Measurements from ENCODE around the gene TWF1. TPM values are rescaled to one million over a fixed set of nuclear protein-coding genes. Genes with fewer than 3 reads are reported as not detected.

The TWF1 gene
- total RNA-seq, 4 donors from 2014 or later = 115 to 181 (median 144) TPM

GRCh38 chr12:43824207-43824775 is 18.2 kb upstream of the TWF1 start:
- no peak for DNase-seq
- TF ChIP-seq, protein P1, sequence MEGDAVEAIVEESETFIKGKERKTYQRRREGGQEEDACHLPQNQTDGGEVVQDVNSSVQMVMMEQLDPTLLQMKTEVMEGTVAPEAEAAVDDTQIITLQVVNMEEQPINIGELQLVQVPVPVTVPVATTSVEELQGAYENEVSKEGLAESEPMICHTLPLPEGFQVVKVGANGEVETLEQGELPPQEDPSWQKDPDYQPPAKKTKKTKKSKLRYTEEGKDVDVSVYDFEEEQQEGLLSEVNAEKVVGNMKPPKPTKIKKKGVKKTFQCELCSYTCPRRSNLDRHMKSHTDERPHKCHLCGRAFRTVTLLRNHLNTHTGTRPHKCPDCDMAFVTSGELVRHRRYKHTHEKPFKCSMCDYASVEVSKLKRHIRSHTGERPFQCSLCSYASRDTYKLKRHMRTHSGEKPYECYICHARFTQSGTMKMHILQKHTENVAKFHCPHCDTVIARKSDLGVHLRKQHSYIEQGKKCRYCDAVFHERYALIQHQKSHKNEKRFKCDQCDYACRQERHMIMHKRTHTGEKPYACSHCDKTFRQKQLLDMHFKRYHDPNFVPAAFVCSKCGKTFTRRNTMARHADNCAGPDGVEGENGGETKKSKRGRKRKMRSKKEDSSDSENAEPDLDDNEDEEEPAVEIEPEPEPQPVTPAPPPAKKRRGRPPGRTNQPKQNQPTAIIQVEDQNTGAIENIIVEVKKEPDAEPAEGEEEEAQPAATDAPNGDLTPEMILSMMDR (IDR thresholded peaks at IDR 0.05) = no peak
- no peak for TF ChIP-seq POLR2A (IDR thresholded peaks at IDR 0.05)
- H3K9me3 ChIP-seq = no peaks in the 10 kb centered on the region
- WGBS, 2 donors = 90 to 96% methylated on average over 8 of the region's 8 CpGs
- no peaks in the 10 kb centered on the region for H3K4me1 ChIP-seq
- no peak overlapping the region for H3K4me3 ChIP-seq (replicated peaks in 1 of 3)
- no peak overlapping the region for H3K27ac ChIP-seq
- intact Hi-C loops (cut with DNase I) = no loop called here
- H3K27me3 ChIP-seq = no peaks in the 10 kb centered on the region
- no peaks in the 10 kb centered on the region for H3K36me3 ChIP-seq

GRCh38 chr12:43816168-43816567 is 10.1 kb upstream of the TWF1 start:
- 80 to 87% methylated on average over 3 of the region's 3 CpGs for WGBS, 2 donors

GRCh38 chr12:43815416-43815815 is 9.3 kb upstream of the TWF1 start:
- intact Hi-C loops (cut with DNase I) = loop anchor here (10.0 kb wide), 1 partner anchor 569 kb away; no protein-coding TSS in a partner anchor

More at GRCh38 chr12:43816168-43816567, 10.1 kb upstream of the TWF1 start:
- Histone ChIP-seq H3K4me3 (replicated peaks in 1 of 3) (no peak overlapping the region), H3K4me1 (no peaks in the 10 kb centered on the region), H3K9me3 (no peaks in the 10 kb centered on the region), H3K27ac (no peak overlapping the region), H3K27me3 (no peaks in the 10 kb centered on the region), H3K36me3 (no peaks in the 10 kb centered on the region)
- intact Hi-C loops (cut with DNase I) = loop anchor here (10.0 kb wide), 1 partner anchor 569 kb away; no protein-coding TSS in a partner anchor
- TF ChIP-seq POLR2A (IDR thresholded peaks at IDR 0.05) = no peak
- TF ChIP-seq, protein P1 (IDR thresholded peaks at IDR 0.05) = no peak
- DNase-seq = no peak

DNA sequence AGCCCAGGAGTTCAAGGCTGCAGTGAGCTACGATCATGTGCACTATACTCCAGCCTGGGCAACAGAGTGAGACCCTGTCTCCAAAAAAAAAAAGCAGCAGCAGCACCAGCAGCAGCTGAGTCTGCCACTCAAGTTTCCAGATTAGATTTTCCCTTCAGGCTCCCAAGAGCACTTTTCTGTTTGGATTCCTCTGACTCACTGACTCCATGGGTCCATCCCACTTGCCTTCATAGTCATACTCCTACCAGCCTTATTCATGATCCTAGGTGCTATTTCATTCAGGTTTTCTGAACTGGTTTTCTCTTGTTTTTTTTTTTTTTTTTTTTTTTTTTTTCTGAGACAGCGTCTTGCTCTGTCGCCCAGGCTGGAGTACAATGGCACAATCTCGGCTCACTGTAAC is 6.8 kb upstream of the TWF1 start:
- 88 to 89% methylated on average over 4 of the region's 4 CpGs for WGBS, 2 donors
- TF ChIP-seq POLR2A (IDR thresholded peaks at IDR 0.05) = no peak
- TF ChIP-seq, protein P1 (IDR thresholded peaks at IDR 0.05) = no peak
- intact Hi-C loops (cut with DNase I) = loop anchor here (10.0 kb wide), 1 partner anchor 572 kb away; no protein-coding TSS in a partner anchor
- Histone ChIP-seq H3K36me3 (no peaks in the 10 kb centered on the region), H3K27ac (no peak overlapping the region), H3K4me1 (no peaks in the 10 kb centered on the region), H3K4me3 (replicated peaks in 1 of 3) (no peak overlapping the region), H3K27me3 (no peaks in the 10 kb centered on the region), H3K9me3 (no peaks in the 10 kb centered on the region)
- no peak for DNase-seq

More at GRCh38 chr12:43815416-43815815, 9.3 kb upstream of the TWF1 start:
- WGBS, 2 donors = 75 to 82% methylated on average over 3 of the region's 3 CpGs
- Histone ChIP-seq H3K27ac (no peak overlapping the region), H3K27me3 (no peaks in the 10 kb centered on the region), H3K36me3 (no peaks in the 10 kb centered on the region), H3K4me3 (replicated peaks in 1 of 3) (no peak overlapping the region), H3K9me3 (no peaks in the 10 kb centered on the region), H3K4me1 (no peaks in the 10 kb centered on the region)
- no peak for DNase-seq
- TF ChIP-seq, protein P1 (IDR thresholded peaks at IDR 0.05) = no peak
- TF ChIP-seq POLR2A (IDR thresholded peaks at IDR 0.05) = no peak

- Histone ChIP-seq H3K4me1 (no peaks in the 10 kb centered on the region), H3K27ac (no peak overlapping the region), H3K27me3 (no peaks in the 10 kb centered on the region), H3K4me3 (replicated peaks in 1 of 3) (no peak overlapping the region), H3K36me3 (no peaks in the 10 kb centered on the region), H3K9me3 (no peaks in the 10 kb centered on the region)
- no peak for TF ChIP-seq POLR2A (IDR thresholded peaks at IDR 0.05)
- TF ChIP-seq, protein P1 (IDR thresholded peaks at IDR 0.05) = no peak
- no peak for DNase-seq
- 88 to 96% methylated on average over 2 of the region's 2 CpGs for WGBS, 2 donors
- intact Hi-C loops (cut with DNase I) = loop anchor here (10.0 kb wide), 1 partner anchor 573 kb away; no protein-coding TSS in a partner anchor
Measured at GRCh38 chr12:43812057-43812456, 5.9 kb upstream of the TWF1 start.
